GM19452 (cell line): ENCODE measurements around the gene GPC5.

Experiments
- ATAC-seq: cut with Tn5 transposase; IDR thresholded peaks from one replicate; pipeline ENCODE4 v1.9.1; 2021; ENCODE audit not compliant: unreplicated experiment

The GPC5 gene

DNA sequence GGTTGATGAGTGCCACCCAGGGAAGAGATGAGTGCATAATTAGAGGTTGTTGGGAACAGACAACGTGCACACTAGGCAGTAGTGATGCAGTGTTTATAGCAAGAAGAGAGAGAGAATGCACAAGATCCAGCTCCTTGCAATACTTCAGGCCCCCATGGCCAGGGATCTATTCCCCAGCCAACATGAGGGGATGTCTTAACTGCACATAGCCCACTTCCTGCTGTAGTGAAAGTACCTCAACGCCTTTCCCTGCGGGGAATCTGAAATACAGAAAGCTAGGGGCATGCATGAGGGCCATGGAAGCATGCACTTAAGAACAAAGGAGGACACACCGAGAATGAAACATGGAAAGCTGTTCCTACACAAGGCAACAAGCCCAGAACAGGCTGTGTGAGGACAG is 1191.5 kb downstream of the GPC5 start:
- ATAC-seq, result no peak

DNA sequence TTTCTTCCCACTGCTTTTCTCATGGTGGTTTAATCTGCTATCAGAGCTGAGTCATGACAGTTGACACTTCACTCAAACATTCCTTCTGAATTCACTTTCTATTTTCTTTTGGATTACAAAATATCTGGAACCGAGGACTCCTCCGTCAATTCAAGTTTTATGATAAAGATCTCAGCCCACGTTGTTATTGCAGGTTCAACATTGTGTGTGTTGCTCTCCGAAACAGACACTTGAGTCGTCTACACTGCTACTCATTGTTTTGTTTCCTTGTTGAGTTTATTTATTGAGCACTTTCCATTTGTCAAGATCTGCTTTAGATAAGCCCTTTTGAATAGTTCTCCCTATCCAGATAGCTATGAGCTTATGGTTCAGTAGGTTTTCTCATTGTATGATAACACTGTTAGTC is 1192.1 kb downstream of the GPC5 start:
- ATAC-seq, result no peak

DNA sequence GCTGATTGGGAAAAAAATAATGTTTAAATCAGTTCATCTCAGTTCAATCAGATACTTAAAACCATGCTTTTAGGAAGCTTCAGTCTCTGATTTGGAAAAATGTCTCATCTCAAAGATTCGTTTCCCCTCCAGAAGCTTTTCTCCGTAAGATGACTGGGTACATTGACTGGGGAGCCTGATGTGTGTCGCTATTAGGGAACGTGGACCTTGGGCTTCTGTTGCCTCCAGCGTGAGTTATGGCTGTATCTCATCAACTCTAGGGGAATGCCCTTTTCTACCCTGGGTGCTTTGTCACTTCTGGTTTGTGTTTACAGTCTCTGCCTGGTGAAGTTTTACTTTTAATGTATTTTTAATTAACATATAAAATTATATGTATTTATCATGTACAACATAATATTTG is 1192.7 kb downstream of the GPC5 start:
- ATAC-seq, result no peak

DNA sequence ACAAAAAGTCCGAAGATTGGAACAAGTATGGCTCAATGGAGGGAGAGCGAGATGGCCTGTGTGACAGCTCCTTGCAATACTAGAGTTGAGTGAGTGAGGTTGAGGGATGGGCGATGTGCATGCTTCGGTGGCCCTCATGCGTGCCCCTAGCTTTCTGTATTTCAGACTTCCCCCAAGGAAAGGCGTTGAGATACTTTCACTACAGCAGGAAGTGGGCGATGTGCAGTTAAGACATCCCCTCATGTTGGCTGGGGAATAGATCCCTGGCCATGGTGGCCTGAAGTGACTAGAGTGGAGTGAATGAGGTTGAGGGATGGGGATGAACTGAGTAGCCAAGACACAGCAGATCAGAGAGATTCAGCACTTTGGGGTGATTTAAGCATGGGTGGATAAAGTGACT is 1194.3 kb downstream of the GPC5 start:
- no peak for ATAC-seq

GRCh38 chr13:92602560-92602959 is 1204.1 kb downstream of the GPC5 start:
- ATAC-seq, result no peak

GRCh38 chr13:92609376-92609775 is 1211.0 kb downstream of the GPC5 start:
- ATAC-seq, result no peak

GRCh38 chr13:92612892-92613291 is 1214.5 kb downstream of the GPC5 start:
- no peak for ATAC-seq

- ATAC-seq, result no peak
These were observed 1215.5 kb downstream of the GPC5 start for GRCh38 chr13:92613921-92614320.

DNA sequence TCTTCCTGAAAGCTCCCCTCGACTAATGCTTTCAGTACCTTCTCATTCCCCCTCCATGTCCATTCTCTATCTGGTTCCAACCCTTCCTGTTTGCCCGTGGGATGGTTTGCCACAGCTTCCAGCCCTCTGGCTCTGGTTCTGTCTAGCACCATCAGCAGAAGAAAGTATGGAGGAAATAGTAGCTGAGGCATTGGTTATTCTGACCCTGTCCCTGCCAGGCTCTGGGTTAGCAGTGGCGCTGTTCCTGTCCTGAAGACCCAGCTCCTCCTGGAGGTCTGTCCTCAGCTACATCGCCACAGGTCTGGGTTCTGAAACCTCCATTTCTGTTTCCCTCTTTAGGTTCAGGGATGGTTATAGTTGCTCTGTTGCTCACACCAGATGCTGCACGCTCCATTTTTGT is 1223.6 kb downstream of the GPC5 start:
- ATAC-seq, result no peak

DNA sequence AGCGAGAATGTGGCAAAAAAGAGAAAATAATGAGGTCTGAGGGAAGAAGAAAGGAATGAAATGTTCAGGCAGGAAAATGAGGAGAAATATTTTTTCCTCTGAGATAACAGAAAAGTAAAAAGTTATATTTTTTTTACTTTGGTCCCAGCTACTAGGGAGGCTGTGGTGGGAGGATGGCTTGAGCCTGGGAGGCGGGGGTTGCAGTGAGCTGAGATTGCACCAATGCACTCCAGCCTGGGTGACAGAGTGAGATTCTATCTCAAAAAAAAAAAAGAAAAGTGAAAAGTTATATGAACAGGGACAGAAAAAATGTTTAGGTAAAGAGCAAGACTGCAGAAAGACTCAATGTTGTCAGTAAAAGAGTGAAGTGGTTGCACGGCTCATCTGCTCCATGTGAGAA is 1224.5 kb downstream of the GPC5 start:
- no peak for ATAC-seq

DNA sequence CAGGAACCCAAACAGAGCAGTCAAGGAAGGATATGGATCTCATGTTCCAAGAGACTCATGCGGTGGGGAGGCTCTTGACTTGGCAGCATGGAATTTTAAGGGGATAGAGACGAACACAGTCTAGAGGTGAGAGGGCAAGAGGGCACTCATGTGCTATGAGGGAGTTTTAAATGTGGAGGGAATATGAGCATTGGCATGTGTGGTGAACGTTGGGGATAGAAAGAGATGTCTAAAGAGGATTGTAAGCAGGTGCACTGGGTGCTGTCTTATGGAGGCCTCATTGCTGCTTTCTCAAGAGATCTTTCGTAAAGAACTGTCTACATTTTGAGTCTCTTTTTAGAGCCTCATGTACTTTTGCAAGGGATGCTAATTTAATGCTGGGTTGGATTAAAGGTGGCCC is 1227.9 kb downstream of the GPC5 start:
- no peak for ATAC-seq

DNA sequence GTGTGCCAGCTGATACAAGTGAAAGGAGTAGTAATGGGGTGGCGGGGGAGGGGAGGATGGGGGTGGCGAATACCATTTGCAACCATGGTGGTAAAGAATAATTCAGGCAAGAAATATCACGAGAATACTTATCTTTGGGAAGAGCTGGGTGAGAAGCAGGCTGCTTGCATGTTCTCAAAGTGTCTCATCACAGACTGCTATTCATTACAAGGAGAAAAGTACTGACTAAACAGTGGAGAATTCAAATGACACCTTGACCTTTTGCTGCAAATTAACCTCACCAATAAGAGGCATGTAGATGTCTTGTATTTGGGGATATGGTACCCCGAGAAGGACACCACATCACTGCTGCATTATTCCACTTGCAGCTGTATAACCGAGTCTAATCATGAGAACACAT is 1242.5 kb downstream of the GPC5 start:
- no peak for ATAC-seq

GRCh38 chr13:92649140-92649813 is 1250.9 kb downstream of the GPC5 start:
- ATAC-seq, result no peak

DNA sequence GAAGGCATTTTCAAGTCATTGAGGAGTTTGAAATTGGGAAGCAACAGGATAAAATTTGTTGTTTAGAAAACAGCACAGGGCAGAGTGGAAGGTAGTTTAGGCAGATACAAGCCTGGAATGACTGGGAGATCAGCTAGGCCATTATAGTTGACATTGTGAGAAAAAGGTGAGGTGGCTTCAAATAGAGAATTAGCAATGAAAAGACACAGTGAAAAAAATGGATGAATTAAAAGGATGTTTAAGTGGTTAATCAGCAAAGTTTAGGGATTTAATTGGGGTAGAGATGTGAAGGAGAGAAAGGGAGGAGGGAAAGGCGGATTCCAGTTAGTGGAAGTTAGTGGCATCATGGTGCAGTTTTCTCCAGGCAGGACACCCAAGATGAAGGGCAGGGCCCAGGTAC is 1257.7 kb downstream of the GPC5 start:
- ATAC-seq, result no peak

- ATAC-seq, result no peak
These were observed 1258.2 kb downstream of the GPC5 start for GRCh38 chr13:92656648-92657047.

DNA sequence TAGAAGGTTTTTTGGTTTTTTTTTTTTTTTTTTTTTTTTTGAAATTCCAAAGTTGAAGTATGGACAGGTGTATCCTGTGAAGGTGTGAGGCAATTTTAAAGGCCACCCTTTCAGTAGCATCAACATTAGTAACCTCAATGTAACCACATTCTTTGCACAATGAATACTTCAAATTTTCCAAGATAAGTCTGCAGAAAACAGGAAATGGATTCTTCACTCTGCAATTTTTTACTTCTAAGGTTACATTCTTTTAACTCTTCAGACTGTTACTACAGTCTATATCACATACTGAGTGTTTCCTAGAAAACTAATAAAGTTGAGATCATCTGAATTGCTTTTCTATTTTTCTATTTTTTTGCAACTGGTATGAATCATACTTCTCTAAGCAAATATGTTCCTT is 1259.1 kb downstream of the GPC5 start:
- ATAC-seq, result no peak

GRCh38 chr13:92658293-92658692 is 1259.9 kb downstream of the GPC5 start:
- ATAC-seq, result no peak

GRCh38 chr13:92661406-92661805 is 1263.0 kb downstream of the GPC5 start:
- ATAC-seq, result no peak

DNA sequence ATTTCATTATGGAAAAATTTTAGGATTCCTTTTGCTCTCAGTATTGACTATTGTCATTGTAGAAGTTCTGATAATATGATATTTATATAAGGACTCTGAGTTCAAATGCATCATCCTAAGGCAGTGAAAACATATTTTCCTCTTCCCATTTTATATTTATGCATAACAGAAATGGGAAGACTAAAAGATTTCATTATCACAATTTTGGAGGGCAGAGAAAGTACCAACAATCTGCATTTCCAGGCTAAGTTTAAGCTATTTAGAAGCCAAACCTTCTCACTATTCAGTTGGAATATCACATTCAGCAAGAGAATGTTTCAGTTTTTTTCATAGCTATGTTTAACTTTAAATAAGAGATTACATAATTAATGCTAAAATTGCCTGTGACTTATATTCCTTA is 1269.7 kb downstream of the GPC5 start:
- no peak for ATAC-seq

DNA sequence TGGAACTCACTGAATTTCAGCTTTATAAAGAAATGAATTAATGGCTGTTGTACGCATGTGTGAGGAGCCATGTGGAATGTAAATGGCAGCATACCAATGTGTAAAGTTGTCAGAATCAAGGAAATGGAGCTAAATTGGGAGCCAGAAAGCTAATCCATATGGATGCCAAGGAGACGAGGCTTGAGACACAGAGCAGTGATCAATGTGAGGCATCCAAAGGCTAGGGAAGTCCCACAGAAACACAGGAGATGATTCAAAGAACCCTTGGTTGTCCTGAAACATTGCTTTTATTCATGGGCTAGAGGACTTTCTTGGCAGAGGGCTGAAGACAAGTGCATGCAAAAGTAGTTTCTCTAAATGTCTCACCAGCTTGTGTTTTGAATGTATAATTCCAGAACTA is 1271.7 kb downstream of the GPC5 start:
- no peak for ATAC-seq

- no peak for ATAC-seq
These were observed 1273.4 kb downstream of the GPC5 start for GRCh38 chr13:92671821-92672220.

DNA sequence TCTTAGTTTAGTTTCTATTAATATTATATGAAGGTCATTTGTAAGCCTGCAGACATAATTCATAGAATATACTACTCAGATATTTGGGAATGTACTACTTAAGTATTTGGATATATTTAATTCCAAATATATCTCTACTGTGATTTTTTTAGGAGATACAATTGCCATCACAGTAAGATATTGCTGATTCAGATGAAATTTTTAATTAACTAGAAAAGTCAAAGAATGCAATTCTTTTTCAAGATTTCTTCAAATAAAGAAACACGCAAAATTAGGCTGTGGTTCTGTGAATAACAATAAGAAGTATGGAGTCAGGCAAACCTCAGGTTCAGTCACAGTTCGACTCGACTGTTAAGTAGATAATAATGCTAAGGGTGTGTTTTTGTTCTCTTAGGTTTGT is 1277.8 kb downstream of the GPC5 start:
- no peak for ATAC-seq

GRCh38 chr13:92677571-92677970 is 1279.2 kb downstream of the GPC5 start:
- ATAC-seq, result no peak

- no peak for ATAC-seq
These were observed 1281.2 kb downstream of the GPC5 start for GRCh38 chr13:92679602-92680001.
